NCI-H2227 (cell line): ENCODE results near the gene SHLD1.
"Not testable (repeated sequence)": the region's sequence is repeated elsewhere in the genome, so short reads cannot be mapped to it uniquely, and the experiment has no call there.

Experiments used
- DNase-seq: peaks from one replicate; lab custom pipeline; 2025; ENCODE audit not compliant: unreplicated experiment; lab: John Stamatoyannopoulos, UW

Gene SHLD1

DNA sequence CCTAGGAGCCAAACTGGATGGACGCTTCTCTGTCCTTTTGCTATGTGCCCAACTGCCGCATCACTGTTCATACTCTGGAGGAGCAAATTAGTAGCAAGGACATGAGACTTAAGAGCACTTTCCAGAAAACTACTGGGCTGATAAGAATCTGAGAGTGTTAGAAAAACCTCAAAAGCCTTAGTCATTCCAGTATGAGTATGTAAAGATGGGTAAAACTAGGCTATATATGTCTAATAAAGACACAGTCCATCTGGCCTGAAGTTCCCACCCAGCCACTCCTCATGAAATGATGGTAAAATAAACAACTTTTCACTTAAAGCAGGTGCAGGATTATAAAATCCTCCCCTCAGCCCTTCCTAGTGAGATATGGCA lies 30.6 kb downstream of the SHLD1 start:
- DNase-seq = no peak

DNA sequence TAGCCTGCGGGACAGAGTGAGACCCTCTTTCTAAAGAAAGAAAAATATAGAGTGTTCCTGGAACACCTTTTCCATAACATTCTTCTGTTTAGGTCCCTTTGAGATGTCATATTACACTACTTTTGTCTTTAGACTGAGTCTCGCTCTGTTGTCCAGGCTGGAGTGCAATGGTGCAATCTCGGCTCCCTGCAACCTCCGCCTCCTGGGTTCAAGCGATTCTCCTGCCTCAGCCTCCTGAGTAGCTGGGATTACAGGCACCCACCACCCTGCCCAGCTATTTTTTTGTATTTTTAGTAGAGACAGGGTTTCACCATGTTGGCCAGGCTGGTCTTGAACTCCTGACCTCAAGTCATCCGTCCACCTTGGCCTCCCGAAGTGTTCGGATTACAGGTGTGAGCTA lies 31.2 kb downstream of the SHLD1 start:
- DNase-seq = not testable (repeated sequence)

DNA sequence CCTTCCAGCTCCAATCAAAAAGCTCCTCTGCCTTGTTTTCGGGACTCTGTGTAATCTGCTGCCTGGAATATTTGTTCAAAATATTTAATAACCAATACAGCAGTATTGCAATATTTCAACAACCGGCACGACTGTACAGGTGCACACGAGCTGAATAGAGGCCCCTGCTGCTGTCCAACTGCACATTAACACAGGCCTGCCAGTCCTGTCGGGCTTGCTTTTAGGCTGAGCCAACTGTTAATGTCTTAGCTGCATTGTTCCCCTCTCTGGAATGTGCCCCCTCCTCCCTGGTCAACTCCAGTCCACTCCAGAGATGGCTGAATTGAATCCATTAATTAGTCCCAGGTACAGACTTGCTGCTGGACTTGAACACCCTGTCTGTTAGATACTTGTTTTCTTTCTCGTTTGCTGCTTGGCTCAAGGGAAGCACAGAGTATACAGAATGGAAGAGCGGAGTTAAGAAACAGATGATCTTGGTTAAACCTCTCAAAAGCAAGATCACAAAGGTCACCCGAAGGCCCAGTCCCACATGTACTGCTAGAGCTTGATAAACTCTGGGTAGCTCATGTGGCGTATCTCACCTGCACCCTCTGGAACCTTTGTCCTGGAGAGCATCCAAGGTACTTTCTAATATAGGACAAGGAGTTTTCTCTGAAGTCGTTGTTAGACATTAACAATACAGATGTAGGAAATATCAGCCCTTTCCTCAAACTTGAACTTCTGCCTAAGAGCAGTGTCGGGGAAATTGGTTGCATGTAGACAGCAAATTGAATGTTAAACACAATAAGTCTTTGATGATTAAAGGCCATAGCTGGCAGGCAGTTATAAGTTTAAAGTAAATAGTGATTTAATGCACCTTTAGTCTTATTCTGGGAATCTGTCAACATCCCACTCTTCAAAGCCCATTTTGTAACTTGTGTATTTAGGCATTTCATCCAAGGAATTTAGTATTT lies 31.9 kb downstream of the SHLD1 start:
- DNase-seq = no peak

DNA sequence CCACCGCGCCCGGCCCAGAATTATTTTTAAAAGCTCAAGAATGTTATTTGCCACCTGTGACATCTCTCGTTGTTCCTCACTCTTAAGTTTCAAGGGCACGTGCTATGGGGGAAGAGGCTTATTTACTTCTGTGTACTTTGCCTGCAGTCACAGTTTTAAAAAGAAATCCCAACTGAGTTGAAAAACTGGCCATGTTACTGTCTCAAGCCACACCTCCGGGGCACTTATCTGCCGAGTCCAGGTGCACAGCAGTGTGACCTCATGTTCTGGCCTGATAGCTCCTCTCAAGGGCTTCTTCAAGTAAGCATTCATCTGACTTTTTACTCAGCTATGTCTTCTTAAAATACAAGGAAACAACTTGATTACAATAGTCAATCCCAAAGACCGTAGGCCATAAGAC lies 34.5 kb downstream of the SHLD1 start:
- DNase-seq = no peak

DNA sequence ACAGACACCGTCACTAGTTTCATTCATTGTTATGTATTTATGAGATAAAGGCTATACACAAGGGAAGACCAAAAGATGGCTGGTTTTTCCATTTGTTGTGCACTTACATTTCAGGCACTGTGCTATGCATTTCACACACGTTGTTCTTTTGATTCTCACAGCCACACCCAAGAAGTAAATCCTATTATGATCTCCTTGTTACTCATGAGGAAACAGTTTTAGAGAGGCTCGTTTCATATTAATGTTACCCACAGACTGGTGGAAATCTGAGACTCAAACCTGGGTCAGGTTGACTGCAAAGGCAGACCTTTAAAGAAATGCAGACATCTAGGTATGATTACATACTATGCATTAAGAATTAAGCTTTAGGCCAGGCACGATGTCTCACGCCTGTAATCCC lies 34.9 kb downstream of the SHLD1 start:
- no peak for DNase-seq

DNA sequence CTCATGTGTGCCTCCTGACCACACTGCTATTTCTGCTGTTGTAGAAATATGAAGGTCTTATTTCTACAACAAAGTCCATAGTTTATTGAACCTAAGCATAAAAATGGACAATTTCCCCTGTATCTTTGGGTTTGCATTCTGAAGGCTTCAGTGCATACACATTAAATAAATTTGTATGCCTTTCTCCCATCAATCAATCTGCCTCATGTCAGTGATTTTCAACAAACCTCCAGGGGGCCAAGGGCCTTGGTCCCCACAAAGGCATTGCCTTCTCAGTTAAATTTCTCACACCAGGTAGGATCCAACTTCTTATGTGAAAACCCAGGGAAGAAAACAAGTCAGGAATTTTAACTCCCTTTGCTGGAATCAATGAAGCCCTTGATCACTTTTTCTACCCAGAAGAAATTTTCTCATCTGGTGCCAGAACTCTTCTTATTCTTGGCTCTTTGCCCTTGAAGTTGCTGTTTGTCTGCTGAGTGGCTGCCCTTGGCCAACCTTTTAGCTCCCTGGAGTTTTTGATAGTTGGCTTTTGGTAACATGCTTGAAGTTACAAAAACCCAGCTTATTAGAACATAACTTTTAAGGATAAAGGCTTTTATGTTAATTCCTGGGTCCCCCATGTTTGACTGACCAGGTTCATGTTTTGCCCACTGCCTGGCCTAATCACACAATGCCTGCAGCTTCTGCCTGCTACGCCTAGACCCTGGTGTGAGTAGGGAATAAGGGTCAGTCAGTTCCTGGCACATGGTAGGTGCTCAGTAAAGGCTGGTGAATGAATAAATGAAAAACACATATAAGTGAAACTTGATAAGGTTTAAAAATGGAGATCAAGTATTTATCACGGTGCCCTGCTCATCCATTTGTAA lies 37.0 kb downstream of the SHLD1 start:
- DNase-seq = no peak

DNA sequence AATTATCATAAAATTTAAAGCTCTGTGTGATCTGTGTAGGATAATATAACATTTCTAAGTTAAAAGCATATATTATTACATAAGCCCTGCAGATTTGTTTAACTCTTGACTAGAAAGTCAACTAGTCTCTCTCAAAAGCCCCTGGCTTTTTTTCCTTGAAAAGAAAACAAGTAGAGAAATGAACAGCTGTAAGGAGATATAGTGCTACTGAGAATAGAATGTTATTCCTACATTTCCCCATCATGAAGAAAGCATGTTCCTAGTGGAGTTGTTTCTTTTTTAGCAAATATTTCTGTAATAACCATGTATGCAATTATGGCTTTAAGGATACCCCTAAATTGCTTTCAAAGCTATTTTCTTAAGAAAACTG lies 37.6 kb downstream of the SHLD1 start:
- DNase-seq = no peak

DNA sequence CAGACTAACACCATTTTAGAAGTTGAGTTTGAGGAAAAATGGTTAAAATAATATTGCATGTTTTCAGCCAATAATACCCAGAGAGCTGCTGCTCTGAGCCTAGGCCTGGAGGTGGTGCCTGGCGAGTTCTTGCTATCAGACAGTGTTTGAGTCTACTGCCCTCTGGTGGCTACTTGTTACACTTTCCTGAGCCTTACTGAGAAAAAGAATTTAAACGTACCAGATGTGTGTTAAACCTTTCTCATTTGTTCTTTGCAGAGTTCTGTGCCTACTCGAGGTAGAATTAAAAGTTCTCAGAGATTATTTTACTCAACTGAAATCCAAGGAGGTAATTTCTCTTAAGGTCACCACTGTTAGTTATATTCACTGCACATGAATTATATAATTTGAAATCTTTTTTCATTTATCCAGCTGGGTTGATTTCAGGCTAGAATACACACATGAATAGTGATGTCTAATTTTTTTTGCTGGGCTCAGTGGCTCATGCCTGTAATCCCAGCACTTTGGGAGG lies 38.2 kb downstream of the SHLD1 start:
- DNase-seq = peak; percentile 90

DNA sequence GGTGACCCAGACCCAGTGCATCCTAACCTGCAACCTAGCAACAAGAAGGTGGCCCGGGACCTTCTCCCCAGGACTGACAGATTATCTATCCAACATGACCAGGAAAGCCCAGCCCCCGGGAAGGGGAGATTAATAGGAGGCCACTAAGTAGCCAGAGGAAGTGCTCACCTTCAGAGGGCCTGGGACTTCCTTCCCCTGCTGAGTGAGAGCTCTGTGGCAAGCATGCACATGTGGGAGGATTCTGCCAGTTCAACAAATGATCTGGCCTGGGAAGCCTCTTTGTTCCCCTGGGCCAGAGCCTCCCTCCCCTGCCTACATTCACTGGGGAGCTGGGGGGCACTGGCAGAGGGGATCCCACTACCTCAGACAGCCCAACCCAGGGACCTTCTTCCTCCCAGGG lies 39.6 kb downstream of the SHLD1 start:
- no peak for DNase-seq

DNA sequence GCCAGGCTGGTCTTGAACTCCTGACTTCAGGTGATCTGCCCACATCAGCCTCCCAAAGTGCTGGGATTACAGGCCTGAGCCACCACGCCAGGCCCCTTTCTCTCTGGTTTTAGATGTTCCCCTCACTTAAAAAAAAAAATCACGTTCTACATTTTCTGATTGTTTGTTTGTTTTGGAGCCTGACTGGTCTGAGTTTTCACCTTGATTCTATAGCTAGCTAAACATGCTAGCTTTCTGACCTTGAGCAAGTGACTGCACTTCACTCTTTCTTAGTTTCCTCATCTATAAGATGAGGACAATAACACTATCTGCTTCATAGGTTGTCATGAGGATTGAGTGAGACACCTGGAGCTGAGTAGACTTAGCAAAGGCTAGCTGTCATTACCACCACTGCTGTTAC lies 43.7 kb downstream of the SHLD1 start:
- no peak for DNase-seq

DNA sequence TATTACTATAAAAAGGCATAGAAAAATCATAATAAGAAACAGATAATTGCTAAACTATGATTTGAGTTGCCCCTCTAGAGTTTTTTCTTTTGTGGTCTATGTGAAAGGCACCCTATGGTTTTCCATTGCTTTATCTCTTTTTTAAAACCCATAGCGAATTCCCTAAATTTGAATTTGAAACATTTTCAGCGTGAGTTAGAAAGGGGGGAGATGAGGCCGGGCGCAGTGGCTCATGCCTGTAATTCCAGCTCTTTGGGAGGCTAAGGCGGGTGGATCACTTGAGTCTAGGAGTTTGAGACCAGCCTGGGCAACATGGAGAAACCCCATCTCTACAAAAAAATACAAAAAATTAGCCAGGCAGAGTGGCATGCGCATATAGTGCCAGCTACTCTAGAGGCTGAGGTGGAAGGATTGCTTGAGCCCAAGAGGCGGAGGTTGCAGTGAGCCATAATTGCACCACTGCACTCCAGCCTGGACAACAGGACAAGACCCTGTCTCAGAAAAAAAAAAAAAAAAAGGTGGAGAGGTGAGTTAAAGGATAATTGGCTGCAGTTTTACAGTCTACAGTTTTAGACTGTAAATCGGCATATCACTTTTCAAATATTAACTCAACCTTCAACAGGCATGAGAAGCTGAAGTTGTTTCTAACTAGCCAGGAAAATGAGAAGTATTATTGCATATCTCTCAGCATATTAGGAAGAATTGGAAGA lies 46.3 kb downstream of the SHLD1 start:
- no peak for DNase-seq

DNA sequence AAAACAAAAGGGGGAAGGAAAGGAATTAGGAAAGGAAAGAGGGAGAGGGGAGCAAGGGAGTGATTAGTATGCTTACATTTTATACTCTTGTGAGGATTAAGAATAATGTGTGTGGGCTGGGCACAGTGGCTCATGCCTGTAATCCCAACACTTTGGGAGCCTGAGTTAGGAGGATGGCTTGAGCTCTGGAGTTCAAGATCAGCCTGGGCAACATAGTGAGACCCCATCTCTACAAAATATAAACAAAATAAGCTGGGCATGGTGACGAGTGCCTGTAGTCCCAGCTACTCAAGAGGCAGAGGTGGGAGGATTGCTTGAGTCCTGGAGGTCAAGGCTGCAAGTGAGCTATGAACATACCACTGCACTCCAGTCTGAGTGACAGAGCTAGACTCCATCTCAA lies 47.0 kb downstream of the SHLD1 start:
- DNase-seq = no peak

DNA sequence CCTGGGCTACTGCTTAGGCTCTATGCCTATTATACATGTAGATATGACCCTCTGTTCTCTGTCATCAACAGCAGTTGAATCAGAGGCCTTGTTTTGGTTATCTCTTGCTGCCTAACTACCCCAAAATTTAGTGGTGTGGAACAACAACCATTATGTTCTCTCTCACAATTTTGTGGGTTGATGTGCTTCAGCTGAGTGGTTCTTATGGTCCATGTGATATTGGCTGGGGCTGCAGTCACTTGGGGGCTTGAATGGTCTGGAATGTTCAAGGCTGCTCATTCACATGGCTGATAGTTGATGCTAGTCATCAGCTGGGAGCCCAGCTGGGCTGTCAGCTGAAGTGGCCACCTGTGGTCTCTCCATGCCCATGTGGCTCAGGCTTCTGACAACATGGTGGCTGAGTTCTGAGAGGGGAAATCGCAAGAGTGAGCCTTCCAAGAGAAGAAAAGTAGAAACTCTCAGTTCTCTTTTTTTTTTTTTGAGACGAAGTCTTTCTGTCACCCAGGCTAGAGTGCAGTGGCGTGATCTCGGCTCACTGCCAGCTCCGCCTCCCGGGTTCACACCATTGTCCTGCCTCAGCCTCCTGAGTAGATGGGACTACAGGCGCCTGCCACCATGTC lies 47.8 kb downstream of the SHLD1 start:
- no peak for DNase-seq

DNA sequence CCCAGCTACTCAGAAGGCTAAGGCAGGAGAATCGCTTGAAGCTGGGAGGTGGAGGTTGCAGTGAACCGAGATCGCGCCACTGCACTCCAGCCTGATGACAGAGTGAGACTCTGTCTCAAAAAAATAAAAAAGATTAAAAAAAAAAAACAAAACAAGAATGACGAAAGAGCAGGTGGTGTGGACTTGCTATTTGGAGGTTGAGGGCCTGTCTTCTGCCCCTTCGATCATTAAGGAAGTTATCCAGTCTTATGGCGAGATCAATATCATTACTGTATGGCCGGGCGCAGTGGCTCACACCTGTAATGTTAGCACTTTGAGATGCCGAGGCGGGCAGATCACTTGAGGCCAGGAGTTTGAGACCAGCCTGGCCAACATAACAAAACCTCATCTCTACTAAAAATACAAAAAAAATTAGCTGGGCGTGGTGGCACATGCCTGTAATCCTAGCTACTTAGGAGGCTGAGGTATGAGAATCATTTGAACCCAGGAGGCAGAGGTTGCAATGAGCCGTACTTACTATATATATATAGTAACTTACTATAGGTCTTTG lies 53.6 kb downstream of the SHLD1 start:
- DNase-seq = not testable (repeated sequence)

DNA sequence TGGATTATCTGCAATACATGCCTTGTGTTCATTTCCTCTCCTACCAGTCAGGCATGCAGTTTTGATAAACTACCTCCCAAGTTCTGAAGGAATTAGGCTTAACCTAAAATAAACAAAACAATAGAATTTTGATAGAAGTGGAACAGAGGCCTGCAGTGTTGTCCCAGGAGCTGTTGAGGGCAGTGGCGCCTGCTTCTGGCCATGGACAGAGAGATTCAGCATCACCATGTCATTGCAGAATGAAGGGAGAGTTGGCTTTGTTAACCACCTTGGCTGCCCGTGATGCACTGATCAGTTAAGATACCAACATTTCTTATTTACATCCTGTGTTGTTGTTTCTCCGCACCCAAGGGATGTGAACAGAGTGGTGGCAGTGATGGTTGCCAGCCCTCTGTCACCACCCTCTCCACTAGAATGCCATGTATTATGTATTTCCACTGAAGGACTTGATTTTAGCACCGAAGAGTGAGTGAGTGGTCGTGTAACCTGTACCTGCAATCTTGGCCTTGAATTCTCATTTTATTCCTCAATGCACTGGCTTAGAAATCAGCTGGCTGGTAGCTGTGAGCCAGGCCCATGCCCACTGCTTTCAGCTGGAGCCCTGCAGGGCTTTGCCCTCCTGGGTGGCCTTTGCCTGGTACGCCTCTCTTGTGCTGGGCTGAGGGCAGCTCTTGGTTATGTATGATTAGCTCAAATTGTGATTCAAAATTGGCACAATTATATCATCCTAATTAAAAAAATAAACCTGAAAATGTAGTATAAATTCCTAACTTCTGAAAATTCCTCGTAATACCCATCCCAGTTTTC lies 56.5 kb downstream of the SHLD1 start:
- DNase-seq = no peak

DNA sequence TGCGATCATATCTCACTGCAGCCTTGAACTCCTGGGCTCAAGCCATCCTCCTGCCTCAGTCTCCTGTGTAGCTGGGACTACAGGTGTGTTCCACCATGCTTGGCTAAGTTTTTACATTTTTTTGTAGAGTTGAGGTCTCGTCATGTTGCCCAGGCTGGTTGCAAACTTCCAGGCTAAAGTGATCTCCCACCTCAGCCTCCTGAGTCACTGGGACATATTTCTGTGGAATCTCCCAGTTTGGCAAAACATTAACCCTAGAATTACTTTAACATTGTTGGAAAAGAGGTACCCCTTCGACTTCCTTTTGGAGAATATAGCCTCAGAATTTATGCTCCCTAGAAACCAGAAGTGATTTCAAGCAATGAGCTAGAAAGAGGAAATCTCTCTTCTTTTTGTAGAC lies 57.2 kb downstream of the SHLD1 start:
- no peak for DNase-seq

DNA sequence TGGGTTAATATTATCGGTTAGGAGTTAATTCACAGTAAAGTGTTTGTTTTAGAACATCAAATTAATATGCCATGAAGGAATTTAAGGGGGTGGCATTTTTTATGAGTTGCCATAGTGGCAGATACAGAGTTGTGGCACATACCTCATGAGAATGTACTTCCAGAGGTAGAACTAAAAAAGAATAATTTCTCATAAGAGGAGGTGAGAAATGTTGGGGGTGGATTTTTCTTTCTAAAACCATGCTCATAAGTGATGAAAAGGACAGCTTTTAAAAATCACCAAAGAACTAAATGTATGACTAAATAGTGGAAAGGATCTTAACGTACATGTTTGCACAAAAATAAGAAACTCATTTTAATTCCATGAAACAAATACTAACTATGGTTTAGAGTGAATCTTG lies 58.7 kb downstream of the SHLD1 start:
- no peak for DNase-seq

DNA sequence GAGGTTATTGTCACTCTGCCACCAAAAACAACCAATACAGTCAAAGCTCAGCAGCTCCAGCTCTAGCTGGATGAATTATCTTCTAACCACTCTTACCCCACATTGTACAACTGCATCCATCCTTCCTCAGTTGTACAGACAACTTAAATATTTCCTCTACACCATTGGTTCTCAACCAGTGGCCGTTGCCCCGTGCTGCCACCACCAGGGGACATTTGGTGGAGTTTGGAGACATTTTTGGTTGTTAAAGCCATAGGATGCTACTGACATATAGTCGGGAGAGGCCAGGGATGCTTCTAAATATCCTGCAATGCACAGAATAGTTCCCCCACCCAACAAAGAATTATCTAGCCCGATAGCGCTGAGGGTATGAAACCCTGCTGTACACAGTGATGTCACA lies 59.3 kb downstream of the SHLD1 start:
- DNase-seq = no peak

DNA sequence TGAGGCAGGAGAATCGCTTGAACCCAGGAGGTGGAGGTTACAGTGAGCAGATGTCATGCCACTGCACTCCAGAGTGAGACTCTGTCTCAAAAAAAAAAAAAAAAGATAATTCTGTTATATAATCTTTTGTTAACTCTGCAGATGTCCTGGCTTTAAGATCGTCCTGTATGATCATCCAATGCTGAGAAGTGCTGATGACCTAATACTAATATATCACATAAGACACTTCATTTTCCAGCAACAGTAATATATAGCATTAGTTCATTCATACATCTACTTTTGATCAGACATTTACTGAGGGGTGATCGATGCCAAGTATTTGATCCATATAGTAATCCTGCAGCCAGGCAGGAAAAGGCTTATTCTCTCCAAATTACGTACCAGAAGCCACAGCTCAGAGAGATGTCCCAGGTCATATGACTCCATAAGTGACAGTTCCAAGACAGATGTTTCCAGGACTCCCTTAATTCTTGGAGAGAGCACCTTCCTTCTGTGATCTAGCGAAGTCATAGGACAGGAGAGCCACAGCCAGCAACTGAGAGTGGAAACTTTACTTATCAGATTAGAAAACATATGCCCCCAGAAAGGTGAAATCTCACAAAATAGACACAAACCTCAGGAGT lies 60.7 kb downstream of the SHLD1 start:
- no peak for DNase-seq
